HEK293T (cell line): ENCODE measurements around the gene GPD1L.

Source experiments
- CTCF ChIA-PET: fragments of 350-600 bp; formaldehyde crosslinking; extraction: SDS; loops from one replicate; lab custom pipeline; 2021; ENCODE audit warnings: antibody characterized with exemption, inconsistent platforms; lab: Yijun Ruan, JAX
- POLR2A ChIA-PET: fragments of 350-600 bp; formaldehyde crosslinking; extraction: SDS; loops from one replicate; lab custom pipeline; 2020; ENCODE audit warnings: antibody characterized with exemption, inconsistent platforms; lab: Yijun Ruan, JAX
- DNase-seq: peaks from one replicate; pipeline ENCODE4 v3.0.0; 2012; ENCODE audit warnings: mixed read lengths; ENCODE audit errors: extremely low spot score
- ARNT ChIP-seq: fragments of 450-650 bp; IDR thresholded peaks from 2 replicates; pipeline ENCODE4 v1.6.1; 2017; ENCODE audit warnings: mild to moderate bottlenecking
- BHLHE40 ChIP-seq: fragments of 450-650 bp; IDR thresholded peaks from 2 replicates; pipeline ENCODE4 v1.6.1; 2016; ENCODE audit warnings: mild to moderate bottlenecking, moderate library complexity, borderline replicate concordance
- CTBP1 ChIP-seq: fragments of 450-650 bp; IDR thresholded peaks from 2 replicates; pipeline ENCODE4 v1.6.1; 2016; ENCODE audit warnings: borderline replicate concordance
- ELF4 ChIP-seq: fragments of 450-650 bp; IDR thresholded peaks from 2 replicates; pipeline ENCODE4 v1.6.1; 2017; ENCODE audit warnings: antibody characterized with exemption
- FOXA1 ChIP-seq: fragments of 450-650 bp; IDR thresholded peaks from 2 replicates; pipeline ENCODE4 v1.6.1; 2016; ENCODE audit warnings: mild to moderate bottlenecking
- FOXK2 ChIP-seq: fragments of 450-650 bp; IDR thresholded peaks from 2 replicates; pipeline ENCODE4 v1.6.1; 2016; ENCODE audit warnings: mild to moderate bottlenecking
- FOXM1 ChIP-seq: fragments of 450-650 bp; IDR thresholded peaks from 2 replicates; pipeline ENCODE4 v1.6.1; 2017; ENCODE audit warnings: mild to moderate bottlenecking, borderline replicate concordance
- HDGF ChIP-seq: fragments of 450-650 bp; IDR thresholded peaks from 2 replicates; pipeline ENCODE4 v1.6.1; 2017; ENCODE audit warnings: antibody characterized with exemption, borderline replicate concordance
- L3MBTL2 ChIP-seq: fragments of 450-650 bp; conservative IDR thresholded peaks from 2 replicates; pipeline ENCODE4 v1.6.1; 2016; ENCODE audit warnings: mild to moderate bottlenecking
- LEF1 ChIP-seq: fragments of 450-650 bp; IDR thresholded peaks from 2 replicates; pipeline ENCODE4 v1.6.1; 2017; ENCODE audit warnings: mild to moderate bottlenecking, borderline replicate concordance
- NFRKB ChIP-seq: fragments of 450-650 bp; IDR thresholded peaks from 2 replicates; pipeline ENCODE4 v1.6.1; 2016; ENCODE audit warnings: mild to moderate bottlenecking, moderate library complexity
- PKNOX1 ChIP-seq: fragments of 450-650 bp; IDR thresholded peaks from 2 replicates; pipeline ENCODE4 v1.6.1; 2016
- SP1 ChIP-seq: fragments of 450-650 bp; IDR thresholded peaks from 2 replicates; pipeline ENCODE4 v1.6.1; 2017
- SUZ12 ChIP-seq: fragments of 450-650 bp; IDR thresholded peaks from 2 replicates; pipeline ENCODE4 v1.6.1; 2016; ENCODE audit warnings: mild to moderate bottlenecking
- TARDBP ChIP-seq: fragments of 450-650 bp; IDR thresholded peaks from 2 replicates; pipeline ENCODE4 v1.6.1; 2016
- ZNF384 ChIP-seq: fragments of 450-650 bp; IDR thresholded peaks from 2 replicates; pipeline ENCODE4 v1.6.1; 2016

The GPD1L gene

GRCh38 chr3:32154205-32154579, 47.8 kb downstream of the GPD1L start:
- ChIA-PET POLR2A (no interaction called here), CTCF (interaction anchor here (0.6 to 1.7 kb wide), 3 partner anchors 10 to 135 kb away, joined by 3 to 5 read pairs (median 3); no protein-coding TSS in a partner anchor)
- TF ChIP-seq ARNT (no peak), L3MBTL2 (no peak), LEF1 (no peak), HDGF (no peak), PKNOX1 (no peak), ELF4 (no peak), FOXK2 (no peak), NFRKB (no peak), TARDBP (no peak), ZNF384 (no peak), SP1 (no peak), FOXA1 (no peak), BHLHE40 (no peak), CTBP1 (no peak), SUZ12 (no peak), FOXM1 (no peak)
- DNase-seq, result peak; percentile 30

- no peak for DNase-seq
- TF ChIP-seq BHLHE40 (no peak), PKNOX1 (no peak), L3MBTL2 (no peak), FOXM1 (no peak), LEF1 (no peak)
- ChIA-PET POLR2A (no interaction called here), CTCF (no interaction called here)
These were observed 48.7 kb downstream of the GPD1L start for GRCh38 chr3:32155117-32155516.

DNA sequence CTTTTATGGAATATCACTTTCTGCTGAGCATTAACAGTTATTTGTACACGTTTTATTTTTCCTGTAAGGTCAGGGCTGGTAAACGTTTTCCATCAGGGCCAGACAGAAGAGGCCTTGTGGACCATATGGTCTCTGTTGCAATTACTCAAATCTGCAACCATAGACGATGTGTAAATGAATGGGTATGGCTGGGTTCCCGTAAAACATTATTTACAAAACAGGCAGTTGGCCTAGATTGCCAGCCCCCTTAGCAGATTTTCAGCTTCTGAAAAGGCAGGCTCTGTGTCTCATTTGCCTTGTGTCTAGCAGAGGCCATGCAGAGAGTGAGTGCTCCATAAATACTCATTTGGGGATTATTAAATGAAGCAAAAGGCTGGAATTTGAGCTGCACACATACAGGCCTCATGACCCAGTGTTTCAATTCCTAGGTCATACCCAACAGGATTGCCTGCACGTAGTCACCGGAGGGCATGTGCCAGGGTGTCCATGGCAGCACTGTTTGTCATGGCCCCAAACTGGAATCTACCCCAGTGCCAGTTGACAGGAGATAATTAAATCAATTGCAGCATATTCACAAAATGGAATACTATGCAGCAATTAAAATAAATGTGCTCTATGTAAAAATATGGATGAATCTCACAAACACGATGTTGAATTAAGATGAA, 51.3 kb downstream of the GPD1L start:
- ChIA-PET CTCF (interaction anchor here (1.1 kb wide), 1 partner anchor 14 kb away, joined by 4 read pairs; no protein-coding TSS in a partner anchor), POLR2A (no interaction called here)
- no peak for DNase-seq
- TF ChIP-seq CTBP1 (no peak), SP1 (no peak), FOXA1 (no peak), ZNF384 (no peak), LEF1 (no peak)

- CTCF ChIA-PET, result interaction anchor here (0.6 kb wide), 1 partner anchor 16 kb away, joined by 3 read pairs; no protein-coding TSS in a partner anchor
- POLR2A ChIA-PET, result no interaction called here
These were observed 54.3 kb downstream of the GPD1L start for GRCh38 chr3:32160706-32161214.

GRCh38 chr3:32165442-32165841, 59.0 kb downstream of the GPD1L start:
- POLR2A ChIA-PET, result no interaction called here
- DNase-seq, result no peak
- CTCF ChIA-PET, result no interaction called here
- TF ChIP-seq NFRKB (no peak), L3MBTL2 (no peak), FOXM1 (no peak), HDGF (no peak), SP1 (no peak), TARDBP (no peak), BHLHE40 (no peak), LEF1 (no peak), FOXK2 (no peak), PKNOX1 (no peak), ZNF384 (no peak), SUZ12 (no peak), CTBP1 (no peak), ELF4 (no peak), FOXA1 (no peak), ARNT (no peak)

More at GRCh38 chr3:32160706-32161214, 54.3 kb downstream of the GPD1L start:
- no peak for DNase-seq
- TF ChIP-seq BHLHE40 (no peak), SP1 (no peak), CTBP1 (no peak), ARNT (no peak), ELF4 (no peak), FOXA1 (no peak), NFRKB (no peak), TARDBP (no peak), SUZ12 (no peak), LEF1 (no peak), ZNF384 (no peak)

GRCh38 chr3:32166654-32167053, 60.2 kb downstream of the GPD1L start:
- no peak for DNase-seq
- TF ChIP-seq BHLHE40 (no peak), TARDBP (no peak), LEF1 (no peak), FOXM1 (no peak), FOXA1 (no peak)
- CTCF ChIA-PET, result no interaction called here
- POLR2A ChIA-PET, result no interaction called here
